HCT116 (cell line): ENCODE measurements around the gene MLYCD. TPM values are rescaled to one million over a fixed set of nuclear protein-coding genes. Genes with fewer than 3 reads are reported as not detected.

Experiments used
- ATAC-seq: fragments of 200-7000 bp; cut with Tn5 transposase; 2 replicates; pipeline ENCODE4 v1.9.1; 2020; ENCODE audit warnings: mild to moderate bottlenecking, moderate library complexity
- BruUV-seq: library from RNA; stranded (reverse); fragments of 400-500 nt; replicated peaks from 2 replicates; lab custom pipeline; 2021; lab: Mats Ljungman, UMichigan
- CTCF ChIA-PET: fragments of 300-600 bp; sonication (Branson Sonifier 250); formaldehyde crosslinking; loops from one replicate; lab custom pipeline; 2021; ENCODE audit warnings: antibody characterized with exemption; lab: Charles Lee
- POLR2A ChIA-PET: fragments of 300-600, 350-600 bp; sonication (Branson Sonifier 250); formaldehyde crosslinking; loops from one replicate; lab custom pipeline; 2021; ENCODE audit warnings: antibody characterized with exemption; lab: Charles Lee
- RAD21 ChIA-PET, 2 experiments: fragments of 300-600 bp; sonication (Branson Sonifier 250); formaldehyde crosslinking; loops; one replicate each; lab custom pipeline; 2023; ENCODE audit warnings: low total read pairs in 2 of 2; ENCODE audit not compliant: uncharacterized antibody in 2 of 2, unreplicated experiment in 2 of 2, low non-redundant PET in 1 of 2; lab: Charles Lee
- DNase-seq: peaks from one replicate; pipeline ENCODE4 v3.0.0-alpha.2; 2010; ENCODE audit warnings: low read depth, low spot score
- H2AFZ ChIP-seq: fragments of 200-600 bp; shearing (Covaris generic), sonication (generic); 2 replicates; pipeline ENCODE4 v1.6.1; 2017; ENCODE audit warnings: low read depth, mixed run types, mixed read lengths, antibody characterized with exemption, low read length; ENCODE audit not compliant: poor library complexity, severe bottlenecking
- H3K27ac ChIP-seq: 2 replicates; pipeline ENCODE4 v1.5.1; 2012; ENCODE audit warnings: low read depth, low read length
- H3K27me3 ChIP-seq: fragments of 200-600 bp; sonication (generic); 2 replicates; pipeline ENCODE4 v1.6.1; 2016; ENCODE audit warnings: mixed run types, low read length, mixed read lengths; ENCODE audit not compliant: insufficient read depth
- H3K36me3 ChIP-seq, 2 experiments: fragments of 200-500 bp in 1 of 2; fragments of 200-600 bp in 1 of 2; sonication (Bioruptor generic) in 1 of 2; sonication (generic) in 1 of 2; 2 replicates each; pipeline versions ENCODE4 v1.5.1 to v1.6.1; 2014 to 2016; ENCODE audit warnings: low read length in 2 of 2, inconsistent platforms in 1 of 2, mixed read lengths in 1 of 2, mixed run types in 1 of 2; ENCODE audit not compliant: insufficient read depth in 2 of 2, control insufficient read depth in 1 of 2
- H3K4me1 ChIP-seq, 2 experiments: fragments of 200-600 bp in 1 of 2; sonication (generic) in 1 of 2; 2 replicates each; pipeline versions ENCODE4 v1.5.1 to v1.6.1; 2012 to 2017; ENCODE audit warnings: low read length in 2 of 2, inconsistent platforms in 1 of 2, mild to moderate bottlenecking in 1 of 2, mixed read lengths in 1 of 2, mixed run types in 1 of 2, moderate library complexity in 1 of 2; ENCODE audit not compliant: insufficient read depth in 2 of 2, control insufficient read depth in 1 of 2
- H3K4me2 ChIP-seq: fragments of 200-600 bp; sonication (generic); 2 replicates; pipeline ENCODE4 v1.6.1; 2017; ENCODE audit warnings: mixed run types, low read length, mixed read lengths
- H3K4me3 ChIP-seq, 2 experiments: fragments of 200-600 bp in 1 of 2; sonication (generic) in 1 of 2; replicated peaks in 1 of 2; 2 replicates each; pipeline ENCODE4 v1.5.1; 2011 to 2016; ENCODE audit warnings: low read length in 2 of 2, control low read depth in 1 of 2, low read depth in 1 of 2, mild to moderate bottlenecking in 1 of 2, mixed read lengths in 1 of 2, mixed run types in 1 of 2
- H3K79me2 ChIP-seq: fragments of 200-600 bp; sonication (generic); 2 replicates; pipeline ENCODE4 v1.6.1; 2017; ENCODE audit warnings: mild to moderate bottlenecking, mixed run types, low read length, moderate library complexity, mixed read lengths; ENCODE audit not compliant: insufficient read depth
- H3K9ac ChIP-seq: fragments of 200-600 bp; sonication (generic); 2 replicates; pipeline ENCODE4 v1.6.1; 2016; ENCODE audit warnings: low read length, mixed read lengths
- H3K9me2 ChIP-seq: fragments of 200-600 bp; sonication (generic), shearing (Covaris generic); 2 replicates; pipeline ENCODE4 v1.6.1; 2017; ENCODE audit warnings: mixed run types, mild to moderate bottlenecking, moderate library complexity; ENCODE audit not compliant: insufficient read depth
- H3K9me3 ChIP-seq, 2 experiments: fragments of 200-500 bp in 1 of 2; fragments of 200-600 bp in 1 of 2; sonication (Bioruptor generic) in 1 of 2; sonication (generic) in 1 of 2; 2 replicates each; pipeline ENCODE4 v1.6.1; 2014 to 2017; ENCODE audit warnings: low read length in 2 of 2, mixed read lengths in 2 of 2, inconsistent platforms in 1 of 2, low read depth in 1 of 2, mild to moderate bottlenecking in 1 of 2, mixed run types in 1 of 2, moderate library complexity in 1 of 2; ENCODE audit not compliant: control insufficient read depth in 1 of 2, insufficient read depth in 1 of 2
- H4K20me1 ChIP-seq: fragments of 200-600 bp; sonication (generic), shearing (Covaris generic); 2 replicates; pipeline ENCODE4 v1.6.1; 2017; ENCODE audit warnings: mixed run types, mild to moderate bottlenecking, moderate library complexity; ENCODE audit not compliant: insufficient read depth
- CEBPB ChIP-seq: IDR thresholded peaks from 2 replicates; pipeline ENCODE4 v1.6.1; 2012; ENCODE audit warnings: low read depth
- CTCF ChIP-seq, 3 experiments: fragments of 200-600 bp in 1 of 3; sonication (generic) in 1 of 3; IDR thresholded peaks in 2 of 3; conservative IDR thresholded peaks in 1 of 3; 2 replicates each; pipeline ENCODE4 v1.5.1; 2012 to 2017; ENCODE audit warnings: low read depth in 2 of 3, low read length in 2 of 3, antibody characterized with exemption in 1 of 3, borderline replicate concordance in 1 of 3, control low read depth in 1 of 3, mild to moderate bottlenecking in 1 of 3, mixed read lengths in 1 of 3, mixed run types in 1 of 3, moderate library complexity in 1 of 3; ENCODE audit not compliant: insufficient read depth in 1 of 3
- EGR1 ChIP-seq: IDR thresholded peaks from 2 replicates; pipeline ENCODE4 v1.6.1; 2012; ENCODE audit warnings: low read depth
- ELF1 ChIP-seq: IDR thresholded peaks from 2 replicates; pipeline ENCODE4 v1.6.1; 2012; ENCODE audit warnings: low read depth, borderline replicate concordance
- EZH2 ChIP-seq: fragments of 200-600 bp; sonication (generic); IDR thresholded peaks from 2 replicates; pipeline ENCODE4 v1.6.1; 2017; ENCODE audit warnings: antibody characterized with exemption, mixed run types
- EZH2phosphoT487 ChIP-seq: fragments of 200-600 bp; IDR thresholded peaks from 2 replicates; pipeline ENCODE4 v1.6.1; 2018; ENCODE audit warnings: antibody characterized with exemption, borderline replicate concordance
- FOSL1 ChIP-seq: IDR thresholded peaks from 2 replicates; pipeline ENCODE4 v1.6.1; 2012; ENCODE audit warnings: low read depth
- JUND ChIP-seq: IDR thresholded peaks from 2 replicates; pipeline ENCODE4 v1.6.1; 2012
- POLR2A ChIP-seq: IDR thresholded peaks from 2 replicates; pipeline ENCODE4 v1.7.0; 2011; ENCODE audit warnings: borderline replicate concordance; ENCODE audit not compliant: insufficient read depth, insufficient read length; ENCODE audit errors: extremely low read depth
- POLR2AphosphoS5 ChIP-seq: IDR thresholded peaks from 2 replicates; pipeline ENCODE4 v1.6.1; 2011; ENCODE audit warnings: mild to moderate bottlenecking, low read depth, low read length, moderate library complexity
- RAD21 ChIP-seq: IDR thresholded peaks from 2 replicates; pipeline ENCODE4 v1.6.1; 2012; ENCODE audit warnings: low read depth, mild to moderate bottlenecking
- REST ChIP-seq: IDR thresholded peaks from 2 replicates; pipeline ENCODE4 v1.6.1; 2012; ENCODE audit warnings: low read depth
- SP1 ChIP-seq: IDR thresholded peaks from 2 replicates; pipeline ENCODE4 v1.6.1; 2012; ENCODE audit warnings: low read depth
- SRF ChIP-seq: IDR thresholded peaks from 2 replicates; pipeline ENCODE4 v1.6.1; 2012; ENCODE audit warnings: low read depth
- TCF7L2 ChIP-seq: IDR thresholded peaks from 2 replicates; pipeline ENCODE4 v1.7.0; 2011; ENCODE audit warnings: borderline replicate concordance, inconsistent platforms; ENCODE audit not compliant: insufficient read depth, insufficient read length; ENCODE audit errors: extremely low read depth
- ZFX ChIP-seq: fragments of 450-650 bp; IDR thresholded peaks from 2 replicates; pipeline ENCODE4 v1.6.1; 2017
- intact Hi-C: fragments of 100-400 bp; cut with micrococcal nuclease; formaldehyde crosslinking; loops from 2 replicates; pipeline ENCODE4 v1.10.0; 2022
- total RNA-seq: library from RNA; stranded (reverse); gene quantifications from one replicate; pipeline ENCODE4 v1.2.1, GENCODE V29; 2021; ENCODE audit not compliant: unreplicated experiment
- TF ChIP-seq, protein P1 (sequence below): IDR thresholded peaks from 2 replicates; pipeline ENCODE4 v1.6.1; 2012
- TF ChIP-seq, protein P2 (sequence below): IDR thresholded peaks from 2 replicates; pipeline ENCODE4 v1.6.1; 2011; ENCODE audit warnings: mild to moderate bottlenecking, low read length, moderate library complexity; ENCODE audit not compliant: insufficient replicate concordance; ENCODE audit errors: extremely low read depth
- TF ChIP-seq, protein P3 (sequence below): IDR thresholded peaks from 2 replicates; pipeline ENCODE4 v1.6.1; 2012

MLYCD gene
- total RNA-seq, 1 experiment from 2014 or later = 3.9 TPM

- no TSS peak for BruUV-seq
- no peaks in the 10 kb centered on the region for H3K9me3 ChIP-seq
- H3K27ac ChIP-seq = no peak overlapping the region
- CTCF ChIA-PET = interaction anchor here (1.4 kb wide), 1 partner anchor 8 kb away, joined by 4 read pairs; no protein-coding TSS in a partner anchor
- ATAC-seq (no peak), DNase-seq (no peak)
- RAD21 ChIA-PET = no interaction called here
- no peaks in the 10 kb centered on the region for H3K79me2 ChIP-seq
- TF ChIP-seq SRF (no peak), JUND (no peak), CTCF (IDR thresholded peaks at IDR 0.05 in 2 of 3, conservative IDR thresholded peaks at IDR 0.05 in 1 of 3; ENCODE audit: borderline replicate concordance in 1 of 3, insufficient read depth in 1 of 3, low read depth in 2 of 3, low read length in 2 of 3) (no peak), REST (no peak), ZFX (no peak), RAD21 (no peak), SP1 (no peak), EZH2 (no peak), ELF1 (no peak), TCF7L2 (no peak), POLR2AphosphoS5 (no peak), EGR1 (no peak), EZH2phosphoT487 (no peak), CEBPB (no peak), POLR2A (no peak), FOSL1 (no peak)
- TF ChIP-seq, protein P1, sequence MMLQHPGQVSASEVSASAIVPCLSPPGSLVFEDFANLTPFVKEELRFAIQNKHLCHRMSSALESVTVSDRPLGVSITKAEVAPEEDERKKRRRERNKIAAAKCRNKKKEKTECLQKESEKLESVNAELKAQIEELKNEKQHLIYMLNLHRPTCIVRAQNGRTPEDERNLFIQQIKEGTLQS = no peak
- TF ChIP-seq, protein P2, sequence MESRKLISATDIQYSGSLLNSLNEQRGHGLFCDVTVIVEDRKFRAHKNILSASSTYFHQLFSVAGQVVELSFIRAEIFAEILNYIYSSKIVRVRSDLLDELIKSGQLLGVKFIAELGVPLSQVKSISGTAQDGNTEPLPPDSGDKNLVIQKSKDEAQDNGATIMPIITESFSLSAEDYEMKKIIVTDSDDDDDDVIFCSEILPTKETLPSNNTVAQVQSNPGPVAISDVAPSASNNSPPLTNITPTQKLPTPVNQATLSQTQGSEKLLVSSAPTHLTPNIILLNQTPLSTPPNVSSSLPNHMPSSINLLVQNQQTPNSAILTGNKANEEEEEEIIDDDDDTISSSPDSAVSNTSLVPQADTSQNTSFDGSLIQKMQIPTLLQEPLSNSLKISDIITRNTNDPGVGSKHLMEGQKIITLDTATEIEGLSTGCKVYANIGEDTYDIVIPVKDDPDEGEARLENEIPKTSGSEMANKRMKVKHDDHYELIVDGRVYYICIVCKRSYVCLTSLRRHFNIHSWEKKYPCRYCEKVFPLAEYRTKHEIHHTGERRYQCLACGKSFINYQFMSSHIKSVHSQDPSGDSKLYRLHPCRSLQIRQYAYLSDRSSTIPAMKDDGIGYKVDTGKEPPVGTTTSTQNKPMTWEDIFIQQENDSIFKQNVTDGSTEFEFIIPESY = no peak
- TF ChIP-seq, protein P3, sequence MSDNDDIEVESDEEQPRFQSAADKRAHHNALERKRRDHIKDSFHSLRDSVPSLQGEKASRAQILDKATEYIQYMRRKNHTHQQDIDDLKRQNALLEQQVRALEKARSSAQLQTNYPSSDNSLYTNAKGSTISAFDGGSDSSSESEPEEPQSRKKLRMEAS = no peak
- H4K20me1 ChIP-seq = no peaks in the 10 kb centered on the region
- H3K27me3 ChIP-seq = no peaks in the 10 kb centered on the region
- no peaks in the 10 kb centered on the region for H3K36me3 ChIP-seq
- H3K9me2 ChIP-seq = no peaks in the 10 kb centered on the region
- H3K4me2 ChIP-seq = no peak overlapping the region
- intact Hi-C loops = no loop called here
- H3K4me1 ChIP-seq = peaks cover 0 to 10% of the 10 kb centered on the region in 2 experiments; a peak in 1 of 4 replicates
- no peak overlapping the region for H3K4me3 ChIP-seq
- H3K9ac ChIP-seq = no peak overlapping the region
- H2AFZ ChIP-seq = no peak overlapping the region
- POLR2A ChIA-PET = no interaction called here
Observed at GRCh38 chr16:83934684-83934977, 35.7 kb downstream of the MLYCD start.
